HEK293T (cell line): ENCODE measurements around the gene TMED10.

Experiments
- BHLHE40 ChIP-seq: fragments of 450-650 bp; IDR thresholded peaks from 2 replicates; pipeline ENCODE4 v1.6.1; 2016; ENCODE audit warnings: mild to moderate bottlenecking, moderate library complexity, borderline replicate concordance
- ELF4 ChIP-seq: fragments of 450-650 bp; IDR thresholded peaks from 2 replicates; pipeline ENCODE4 v1.6.1; 2017; ENCODE audit warnings: antibody characterized with exemption
- FOXA1 ChIP-seq: fragments of 450-650 bp; IDR thresholded peaks from 2 replicates; pipeline ENCODE4 v1.6.1; 2016; ENCODE audit warnings: mild to moderate bottlenecking
- FOXK2 ChIP-seq: fragments of 450-650 bp; IDR thresholded peaks from 2 replicates; pipeline ENCODE4 v1.6.1; 2016; ENCODE audit warnings: mild to moderate bottlenecking
- LEF1 ChIP-seq: fragments of 450-650 bp; IDR thresholded peaks from 2 replicates; pipeline ENCODE4 v1.6.1; 2017; ENCODE audit warnings: mild to moderate bottlenecking, borderline replicate concordance
- NFRKB ChIP-seq: fragments of 450-650 bp; IDR thresholded peaks from 2 replicates; pipeline ENCODE4 v1.6.1; 2016; ENCODE audit warnings: mild to moderate bottlenecking, moderate library complexity
- SUZ12 ChIP-seq: fragments of 450-650 bp; IDR thresholded peaks from 2 replicates; pipeline ENCODE4 v1.6.1; 2016; ENCODE audit warnings: mild to moderate bottlenecking
- TARDBP ChIP-seq: fragments of 450-650 bp; IDR thresholded peaks from 2 replicates; pipeline ENCODE4 v1.6.1; 2016
- TF ChIP-seq, protein P1 (sequence below): fragments of 450-650 bp; IDR thresholded peaks from 2 replicates; pipeline ENCODE4 v1.6.1; 2016

DNA sequence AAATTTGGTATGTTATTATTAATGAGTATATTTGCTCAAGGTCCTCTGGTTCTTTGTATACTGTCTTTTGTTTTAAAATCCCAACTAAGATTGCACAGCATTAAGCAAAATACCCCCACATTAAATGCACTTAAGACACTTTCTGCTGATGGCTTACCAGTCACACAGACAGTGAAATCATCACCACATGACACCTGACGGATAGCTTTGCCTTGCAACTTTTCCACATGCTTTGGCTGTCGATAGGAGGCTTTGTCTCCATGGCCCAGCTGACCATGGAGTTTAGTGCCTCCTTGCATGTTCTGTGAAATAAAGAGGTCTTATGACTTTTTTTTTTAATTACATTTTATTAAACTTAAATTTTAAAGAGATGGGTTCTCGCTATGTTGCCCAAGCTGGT lies 69.2 kb downstream of the TMED10 start:
- TF ChIP-seq ELF4 (no peak), NFRKB (no peak), FOXK2 (no peak), BHLHE40 (no peak), FOXA1 (no peak), TARDBP (no peak), LEF1 (no peak), SUZ12 (no peak)
- TF ChIP-seq, protein P1, sequence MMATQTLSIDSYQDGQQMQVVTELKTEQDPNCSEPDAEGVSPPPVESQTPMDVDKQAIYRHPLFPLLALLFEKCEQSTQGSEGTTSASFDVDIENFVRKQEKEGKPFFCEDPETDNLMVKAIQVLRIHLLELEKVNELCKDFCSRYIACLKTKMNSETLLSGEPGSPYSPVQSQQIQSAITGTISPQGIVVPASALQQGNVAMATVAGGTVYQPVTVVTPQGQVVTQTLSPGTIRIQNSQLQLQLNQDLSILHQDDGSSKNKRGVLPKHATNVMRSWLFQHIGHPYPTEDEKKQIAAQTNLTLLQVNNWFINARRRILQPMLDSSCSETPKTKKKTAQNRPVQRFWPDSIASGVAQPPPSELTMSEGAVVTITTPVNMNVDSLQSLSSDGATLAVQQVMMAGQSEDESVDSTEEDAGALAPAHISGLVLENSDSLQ = no peak
